ENCODE data around the gene GTPBP1. TPM values are rescaled to one million over a fixed set of nuclear protein-coding genes. Genes with fewer than 3 reads are reported as not detected.
A peak's percentile ranks its signal among the peaks of the same experiment; 100 is the strongest.

Gene GTPBP1
- total RNA-seq, 4 donors from 2014 or later = 27.7 to 124 (median 36.0) TPM

- TF ChIP-seq POLR2A (IDR thresholded peaks at IDR 0.05) = no peak
- TF ChIP-seq CTCF (IDR thresholded peaks at IDR 0.05 in 4 of 5, conservative IDR thresholded peaks at IDR 0.05 in 1 of 5) = peak; percentile 56 to 74 (median 71)
- H3K9me3 ChIP-seq = no peaks in the 10 kb centered on the region
- peak overlapping the region; percentile 54 to 58 (median 56) for H3K27ac ChIP-seq
- DNase-seq = peak; percentile 55 to 83
- peak; percentile 94 to 97 for ATAC-seq
- in situ Hi-C loops (cut with MboI; ENCODE audit: low sequenced_read_pairs in 4 of 4) (no loop called here), intact Hi-C loops (cut with DNase I; ENCODE audit: low total_unique reads) (loop anchor here (2.0 kb wide), 1 partner anchor 14 kb away; no protein-coding TSS in a partner anchor)
- H3K4me3 ChIP-seq = no peak overlapping the region
- peaks cover 17 to 21% of the 10 kb centered on the region in 2 donors for H3K4me1 ChIP-seq
- H3K27me3 ChIP-seq = no peaks in the 10 kb centered on the region
- peaks cover 0 to 47% of the 10 kb centered on the region in 2 donors for H3K36me3 ChIP-seq
These were observed 12.7 kb downstream of the GTPBP1 start for GRCh38 chr22:38718414-38718813.

GRCh38 chr22:38719196-38719595 lies 13.5 kb downstream of the GTPBP1 start:
- intact Hi-C loops (cut with DNase I; ENCODE audit: low total_unique reads) (loop anchor here (2.0 kb wide), 1 partner anchor 14 kb away; no protein-coding TSS in a partner anchor), in situ Hi-C loops (cut with MboI; ENCODE audit: low sequenced_read_pairs in 4 of 4) (no loop called here)
- Histone ChIP-seq H3K27ac (peak overlapping the region; percentile 54 to 58 (median 56)), H3K4me3 (no peak overlapping the region), H3K9me3 (no peaks in the 10 kb centered on the region), H3K36me3 (peaks cover 0 to 55% of the 10 kb centered on the region in 2 donors), H3K4me1 (peaks cover 17 to 18% of the 10 kb centered on the region in 2 donors), H3K27me3 (no peaks in the 10 kb centered on the region)
- ATAC-seq = no peak
- TF ChIP-seq POLR2A (IDR thresholded peaks at IDR 0.05) (no peak), CTCF (IDR thresholded peaks at IDR 0.05 in 4 of 5, conservative IDR thresholded peaks at IDR 0.05 in 1 of 5) (no peak)
- no peak for DNase-seq

- no peaks in the 10 kb centered on the region for H3K9me3 ChIP-seq
- DNase-seq (no peak), ATAC-seq (no peak)
- in situ Hi-C loops (cut with MboI; ENCODE audit: low sequenced_read_pairs in 4 of 4) (no loop called here), intact Hi-C loops (cut with DNase I; ENCODE audit: low total_unique reads) (no loop called here)
- TF ChIP-seq POLR2A (IDR thresholded peaks at IDR 0.05) (no peak), CTCF (IDR thresholded peaks at IDR 0.05 in 4 of 5, conservative IDR thresholded peaks at IDR 0.05 in 1 of 5) (no peak)
- no peaks in the 10 kb centered on the region for H3K27me3 ChIP-seq
- H3K4me1 ChIP-seq = peaks cover 7 to 11% of the 10 kb centered on the region in 2 donors
- no peak overlapping the region for H3K4me3 ChIP-seq
- no peak overlapping the region for H3K27ac ChIP-seq
- H3K36me3 ChIP-seq = peaks cover 0 to 66% of the 10 kb centered on the region in 2 donors
These were observed 14.6 kb downstream of the GTPBP1 start for GRCh38 chr22:38720350-38720749.

DNA sequence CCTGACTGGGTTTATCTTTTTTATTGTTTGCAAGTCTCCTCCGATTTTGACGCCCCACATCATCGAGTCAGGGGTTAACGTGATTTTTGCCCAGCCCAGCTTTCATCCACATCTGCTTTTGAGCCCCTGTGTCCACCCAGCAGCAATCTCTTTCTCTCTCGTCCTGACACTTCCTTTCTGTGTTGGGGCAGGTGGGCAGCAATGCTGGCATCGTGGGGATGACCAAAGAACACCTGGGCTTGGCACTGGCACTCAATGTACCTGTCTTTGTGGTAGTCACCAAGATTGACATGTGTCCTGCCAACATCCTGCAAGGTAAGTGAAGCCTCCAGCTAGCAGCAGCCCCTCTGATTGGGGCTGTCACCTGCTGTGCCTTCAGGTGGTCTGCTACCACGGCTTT lies 15.8 kb downstream of the GTPBP1 start:
- H3K27ac ChIP-seq = no peak overlapping the region
- H3K4me1 ChIP-seq = peaks cover 5 to 11% of the 10 kb centered on the region in 2 donors
- intact Hi-C loops (cut with DNase I; ENCODE audit: low total_unique reads) (no loop called here), in situ Hi-C loops (cut with MboI; ENCODE audit: low sequenced_read_pairs in 4 of 4) (no loop called here)
- ATAC-seq (no peak), DNase-seq (no peak)
- H3K36me3 ChIP-seq = peaks cover 0 to 72% of the 10 kb centered on the region in 2 donors
- H3K4me3 ChIP-seq = no peak overlapping the region
- H3K9me3 ChIP-seq = no peaks in the 10 kb centered on the region
- no peaks in the 10 kb centered on the region for H3K27me3 ChIP-seq
- TF ChIP-seq POLR2A (IDR thresholded peaks at IDR 0.05) (no peak), CTCF (IDR thresholded peaks at IDR 0.05 in 4 of 5, conservative IDR thresholded peaks at IDR 0.05 in 1 of 5) (no peak)

GRCh38 chr22:38724176-38724575 lies 18.4 kb downstream of the GTPBP1 start:
- Histone ChIP-seq H3K27ac (no peak overlapping the region), H3K36me3 (peaks cover 6 to 84% of the 10 kb centered on the region in 2 donors), H3K4me3 (no peak overlapping the region), H3K27me3 (no peaks in the 10 kb centered on the region), H3K4me1 (no peaks in the 10 kb centered on the region), H3K9me3 (no peaks in the 10 kb centered on the region)
- ATAC-seq (no peak), DNase-seq (no peak)
- TF ChIP-seq POLR2A (IDR thresholded peaks at IDR 0.05) (no peak), CTCF (IDR thresholded peaks at IDR 0.05 in 4 of 5, conservative IDR thresholded peaks at IDR 0.05 in 1 of 5) (no peak)
- in situ Hi-C loops (cut with MboI; ENCODE audit: low sequenced_read_pairs in 4 of 4) = no loop called here
- intact Hi-C loops (cut with DNase I; ENCODE audit: low total_unique reads) = no loop called here

Data from gastrocnemius medialis (tissue), 4 donors.